Smooth muscle cell (in vitro differentiated cells): ENCODE data around the gene HEXA. TPM values are rescaled to one million over a fixed set of nuclear protein-coding genes. Genes with fewer than 3 reads are reported as not detected.

Experiments
- DNase-seq: peaks from one replicate; lab custom pipeline; 2025; ENCODE audit not compliant: unreplicated experiment; lab: John Stamatoyannopoulos, UW
- H2AFZ ChIP-seq: fragments of 200-600 bp; sonication (generic); 2 replicates; pipeline ENCODE4 v1.6.0; 2016; ENCODE audit warnings: antibody characterized with exemption, low read depth, mild to moderate bottlenecking
- H3F3A ChIP-seq: fragments of 200-600 bp; sonication (generic); 2 replicates; pipeline ENCODE4 v1.6.0; 2017; ENCODE audit warnings: antibody characterized with exemption, low read depth
- H3K27ac ChIP-seq: fragments of 200-600 bp; sonication (generic); 2 replicates; pipeline ENCODE4 v1.5.1; 2016; ENCODE audit warnings: low read depth, mild to moderate bottlenecking
- H3K27me3 ChIP-seq: fragments of 200-600 bp; sonication (generic); 2 replicates; pipeline ENCODE4 v1.6.1; 2016; ENCODE audit warnings: low read depth, mild to moderate bottlenecking
- H3K36me3 ChIP-seq: fragments of 200-600 bp; sonication (generic); 2 replicates; pipeline ENCODE4 v1.5.1; 2016; ENCODE audit warnings: low read depth
- H3K4me1 ChIP-seq: fragments of 200-600 bp; sonication (generic); 2 replicates; pipeline ENCODE4 v1.5.1; 2016; ENCODE audit warnings: low read depth
- H3K4me2 ChIP-seq: fragments of 200-600 bp; sonication (generic); 2 replicates; pipeline ENCODE4 v1.6.0; 2016; ENCODE audit warnings: mild to moderate bottlenecking
- H3K4me3 ChIP-seq: fragments of 200-600 bp; sonication (generic); 2 replicates; pipeline ENCODE4 v1.5.1; 2016; ENCODE audit warnings: mild to moderate bottlenecking
- H3K79me2 ChIP-seq: fragments of 200-600 bp; sonication (generic); 2 replicates; pipeline ENCODE4 v1.6.0; 2016; ENCODE audit warnings: low read depth, mild to moderate bottlenecking
- H3K9ac ChIP-seq: fragments of 200-600 bp; sonication (generic); 2 replicates; pipeline ENCODE4 v1.6.0; 2016; ENCODE audit warnings: low read depth
- H3K9me3 ChIP-seq: fragments of 200-600 bp; sonication (generic); replicated peaks from 2 replicates; pipeline ENCODE4 v1.5.1; 2016; ENCODE audit warnings: low read depth
- H4K20me1 ChIP-seq: fragments of 200-600 bp; sonication (generic); 2 replicates; pipeline ENCODE4 v1.6.0; 2016; ENCODE audit warnings: low read depth
- WGBS: methylation state at CpG from one replicate; pipeline ENCODE4 v1.1.7; 2016; ENCODE audit warnings: low lambda C conversion rate; 5-methylcytosine and 5-hydroxymethylcytosine counted together
- polyA plus RNA-seq: library from polyadenylated mRNA; unstranded; fragments of >200 nt; fragmentation: Nextera tagmentation; extraction: Ambion mirVana; gene quantifications from 2 replicates; pipeline ENCODE4 v1.2.1, GENCODE V29; 2016
- total RNA-seq: library from RNA; depleted of rRNA; stranded (reverse); fragments of >200 nt; gene quantifications from 2 replicates; pipeline ENCODE4 v1.2.3, GENCODE V29; 2014
- TF ChIP-seq, protein P1 (sequence below): fragments of 200-600 bp; sonication (generic); IDR thresholded peaks from 2 replicates; pipeline ENCODE4 v1.5.1; 2017; ENCODE audit warnings: borderline replicate concordance, mild to moderate bottlenecking, antibody characterized with exemption; ENCODE audit not compliant: insufficient read depth, poor library complexity, severe bottlenecking

Gene HEXA
- total and polyA plus RNA-seq, 2 experiments from 2014 or later, result 77.4 to 155 TPM

GRCh38 chr15:72368899-72369298 lies 6.9 kb downstream of the HEXA start:
- WGBS, result 99% methylated on average over 2 of the region's 2 CpGs
- H3F3A ChIP-seq, result no peaks in the 10 kb centered on the region
- H2AFZ ChIP-seq, result no peak overlapping the region
- TF ChIP-seq, protein P1, sequence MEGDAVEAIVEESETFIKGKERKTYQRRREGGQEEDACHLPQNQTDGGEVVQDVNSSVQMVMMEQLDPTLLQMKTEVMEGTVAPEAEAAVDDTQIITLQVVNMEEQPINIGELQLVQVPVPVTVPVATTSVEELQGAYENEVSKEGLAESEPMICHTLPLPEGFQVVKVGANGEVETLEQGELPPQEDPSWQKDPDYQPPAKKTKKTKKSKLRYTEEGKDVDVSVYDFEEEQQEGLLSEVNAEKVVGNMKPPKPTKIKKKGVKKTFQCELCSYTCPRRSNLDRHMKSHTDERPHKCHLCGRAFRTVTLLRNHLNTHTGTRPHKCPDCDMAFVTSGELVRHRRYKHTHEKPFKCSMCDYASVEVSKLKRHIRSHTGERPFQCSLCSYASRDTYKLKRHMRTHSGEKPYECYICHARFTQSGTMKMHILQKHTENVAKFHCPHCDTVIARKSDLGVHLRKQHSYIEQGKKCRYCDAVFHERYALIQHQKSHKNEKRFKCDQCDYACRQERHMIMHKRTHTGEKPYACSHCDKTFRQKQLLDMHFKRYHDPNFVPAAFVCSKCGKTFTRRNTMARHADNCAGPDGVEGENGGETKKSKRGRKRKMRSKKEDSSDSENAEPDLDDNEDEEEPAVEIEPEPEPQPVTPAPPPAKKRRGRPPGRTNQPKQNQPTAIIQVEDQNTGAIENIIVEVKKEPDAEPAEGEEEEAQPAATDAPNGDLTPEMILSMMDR, result no peak
- no peak overlapping the region for H3K4me3 ChIP-seq
- H4K20me1 ChIP-seq, result peaks cover 62% of the 10 kb centered on the region
- H3K9ac ChIP-seq, result no peak overlapping the region
- no peaks in the 10 kb centered on the region for H3K27me3 ChIP-seq
- no peak overlapping the region for H3K27ac ChIP-seq
- H3K4me2 ChIP-seq, result no peak overlapping the region
- H3K36me3 ChIP-seq, result no peaks in the 10 kb centered on the region
- peaks cover 43% of the 10 kb centered on the region for H3K79me2 ChIP-seq
- H3K9me3 ChIP-seq, result no peaks in the 10 kb centered on the region
- no peak for DNase-seq
- H3K4me1 ChIP-seq, result no peaks in the 10 kb centered on the region

GRCh38 chr15:72368325-72368724 lies 7.5 kb downstream of the HEXA start:
- TF ChIP-seq, protein P1, result no peak

DNA sequence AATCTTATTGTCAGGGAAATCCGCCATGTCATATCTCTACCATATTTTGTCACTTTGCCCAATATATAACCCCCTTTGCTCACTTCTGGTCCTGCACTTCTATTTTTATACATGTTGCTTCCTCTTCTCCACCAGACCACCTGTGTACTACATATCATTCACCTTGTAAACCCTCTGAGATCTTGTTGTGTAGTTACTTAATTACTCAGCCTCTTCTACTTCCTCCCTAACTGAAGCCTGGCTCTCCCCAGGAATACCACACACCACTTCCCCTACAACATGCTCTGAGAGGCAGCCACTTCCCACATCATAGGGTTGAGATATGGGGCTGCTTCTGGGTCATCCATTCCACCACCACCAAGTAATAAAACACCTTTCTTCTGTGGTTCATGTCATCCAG lies 10.0 kb downstream of the HEXA start:
- H3K79me2 ChIP-seq, result peaks cover 33% of the 10 kb centered on the region
- H3F3A ChIP-seq, result no peaks in the 10 kb centered on the region
- H3K9me3 ChIP-seq, result no peaks in the 10 kb centered on the region
- WGBS, result 89% methylated on average over 1 of the region's 1 CpG
- H3K27ac ChIP-seq, result no peak overlapping the region
- no peak overlapping the region for H3K9ac ChIP-seq
- TF ChIP-seq, protein P1, result no peak
- no peaks in the 10 kb centered on the region for H3K4me1 ChIP-seq
- DNase-seq, result no peak
- H3K27me3 ChIP-seq, result no peaks in the 10 kb centered on the region
- H3K4me2 ChIP-seq, result no peak overlapping the region
- no peaks in the 10 kb centered on the region for H3K36me3 ChIP-seq
- peaks cover 82% of the 10 kb centered on the region for H4K20me1 ChIP-seq
- no peak overlapping the region for H3K4me3 ChIP-seq
- no peak overlapping the region for H2AFZ ChIP-seq

More at GRCh38 chr15:72368325-72368724, 7.5 kb downstream of the HEXA start:
- Histone ChIP-seq H3K36me3 (no peaks in the 10 kb centered on the region), H3K4me3 (no peak overlapping the region), H3K4me2 (no peak overlapping the region), H4K20me1 (peaks cover 67% of the 10 kb centered on the region), H3K27me3 (no peaks in the 10 kb centered on the region), H3K4me1 (no peaks in the 10 kb centered on the region), H3K27ac (no peak overlapping the region), H3K9me3 (no peaks in the 10 kb centered on the region), H3F3A (no peaks in the 10 kb centered on the region), H2AFZ (no peak overlapping the region), H3K9ac (no peak overlapping the region), H3K79me2 (peaks cover 46% of the 10 kb centered on the region)
- 98% methylated on average over 2 of the region's 2 CpGs for WGBS
- DNase-seq, result no peak

GRCh38 chr15:72361176-72361575 lies 14.6 kb downstream of the HEXA start:
- H4K20me1 ChIP-seq, result peaks cover 89% of the 10 kb centered on the region
- H3K4me1 ChIP-seq, result no peaks in the 10 kb centered on the region
- no peak overlapping the region for H3K4me2 ChIP-seq
- no peak overlapping the region for H3K27ac ChIP-seq
- no peaks in the 10 kb centered on the region for H3K9me3 ChIP-seq
- H3K79me2 ChIP-seq, result peaks cover 17% of the 10 kb centered on the region
- peaks cover 3% of the 10 kb centered on the region for H3F3A ChIP-seq
- no peak overlapping the region for H3K4me3 ChIP-seq
- DNase-seq, result no peak
- H3K36me3 ChIP-seq, result no peaks in the 10 kb centered on the region
- WGBS, result 100% methylated on average over 1 of the region's 1 CpG
- no peaks in the 10 kb centered on the region for H3K27me3 ChIP-seq
- H3K9ac ChIP-seq, result no peak overlapping the region
- H2AFZ ChIP-seq, result no peak overlapping the region
- TF ChIP-seq, protein P1, result no peak
